GM21515 (cell line): Measurements from ENCODE around the gene A3GALT2.
"Not testable (repeated sequence)": the region's sequence is repeated elsewhere in the genome, so short reads cannot be mapped to it uniquely, and the experiment has no call there.

Source experiments
- ATAC-seq: cut with Tn5 transposase; IDR thresholded peaks from one replicate; pipeline ENCODE4 v1.9.1; 2021; ENCODE audit not compliant: unreplicated experiment

A3GALT2 gene

GRCh38 chr1:33317354-33317753, 3.5 kb downstream of the A3GALT2 start:
- no peak for ATAC-seq

DNA sequence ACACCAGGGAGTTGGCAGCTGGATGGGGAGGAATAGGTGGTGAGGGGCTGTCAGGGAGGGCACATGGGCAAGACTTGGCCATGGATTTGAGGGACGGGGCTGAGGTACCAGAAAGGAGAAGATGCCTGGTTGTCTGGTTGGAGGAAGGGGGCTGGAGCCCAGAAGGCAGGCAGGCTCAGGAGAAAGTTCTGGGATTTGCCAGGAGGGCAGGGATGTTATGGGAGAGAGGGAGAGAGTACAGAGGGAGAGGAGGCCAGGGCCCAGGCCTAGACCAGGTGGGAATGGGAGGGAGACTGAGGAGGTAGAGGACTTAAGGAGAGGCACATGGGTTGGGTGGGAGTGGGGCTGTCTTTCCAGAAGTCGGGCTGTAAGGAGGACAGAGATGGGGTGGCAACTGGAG, 4.3 kb downstream of the A3GALT2 start:
- ATAC-seq: no peak

- ATAC-seq: no peak
Observed at GRCh38 chr1:33314416-33314815, 6.5 kb downstream of the A3GALT2 start.

GRCh38 chr1:33312413-33312749, 8.5 kb downstream of the A3GALT2 start:
- ATAC-seq: no peak

GRCh38 chr1:33311706-33312412, 9.0 kb downstream of the A3GALT2 start:
- ATAC-seq: no peak

DNA sequence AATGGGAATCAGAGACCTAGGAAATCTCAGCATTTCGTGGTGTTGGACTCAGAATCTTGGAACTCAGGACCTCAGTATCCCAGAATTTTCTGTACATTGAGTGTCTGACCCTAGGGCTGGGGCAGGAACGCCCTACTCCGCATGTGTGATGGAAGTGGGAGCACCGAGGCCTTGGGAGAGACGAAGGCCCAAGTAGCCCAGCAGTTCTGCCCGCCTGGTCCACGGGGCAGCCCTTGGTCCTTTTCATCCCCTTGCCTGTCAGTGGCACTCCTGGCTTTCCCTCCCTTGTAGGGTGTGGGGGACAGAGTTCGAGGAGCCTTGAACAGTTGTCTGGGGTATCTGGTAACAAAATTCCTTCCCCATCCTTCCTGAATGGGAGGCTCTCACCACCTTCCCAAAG, 10.2 kb downstream of the A3GALT2 start:
- no peak for ATAC-seq

DNA sequence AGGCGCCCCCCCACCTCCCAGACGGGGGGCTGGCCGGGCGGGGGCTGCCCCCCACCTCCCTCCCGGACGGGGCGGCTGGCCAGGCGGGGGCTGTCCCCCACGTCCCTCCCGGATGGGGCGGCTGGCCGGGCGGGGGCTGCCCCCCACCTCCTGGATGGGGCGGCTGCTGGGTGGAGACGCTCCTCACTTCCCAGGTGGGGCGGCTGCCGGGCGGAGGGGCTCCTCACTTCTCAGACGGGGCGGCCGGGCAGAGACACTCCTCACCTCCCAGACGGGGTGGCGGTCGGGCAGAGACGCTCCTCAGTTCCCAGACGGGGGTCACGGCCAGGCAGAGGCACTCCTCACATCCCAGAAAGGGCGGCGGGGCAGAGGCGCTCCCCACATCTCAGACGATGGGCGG, 11.5 kb downstream of the A3GALT2 start:
- ATAC-seq: not testable (repeated sequence)

GRCh38 chr1:33307494-33307864, 13.4 kb downstream of the A3GALT2 start:
- ATAC-seq: no peak

DNA sequence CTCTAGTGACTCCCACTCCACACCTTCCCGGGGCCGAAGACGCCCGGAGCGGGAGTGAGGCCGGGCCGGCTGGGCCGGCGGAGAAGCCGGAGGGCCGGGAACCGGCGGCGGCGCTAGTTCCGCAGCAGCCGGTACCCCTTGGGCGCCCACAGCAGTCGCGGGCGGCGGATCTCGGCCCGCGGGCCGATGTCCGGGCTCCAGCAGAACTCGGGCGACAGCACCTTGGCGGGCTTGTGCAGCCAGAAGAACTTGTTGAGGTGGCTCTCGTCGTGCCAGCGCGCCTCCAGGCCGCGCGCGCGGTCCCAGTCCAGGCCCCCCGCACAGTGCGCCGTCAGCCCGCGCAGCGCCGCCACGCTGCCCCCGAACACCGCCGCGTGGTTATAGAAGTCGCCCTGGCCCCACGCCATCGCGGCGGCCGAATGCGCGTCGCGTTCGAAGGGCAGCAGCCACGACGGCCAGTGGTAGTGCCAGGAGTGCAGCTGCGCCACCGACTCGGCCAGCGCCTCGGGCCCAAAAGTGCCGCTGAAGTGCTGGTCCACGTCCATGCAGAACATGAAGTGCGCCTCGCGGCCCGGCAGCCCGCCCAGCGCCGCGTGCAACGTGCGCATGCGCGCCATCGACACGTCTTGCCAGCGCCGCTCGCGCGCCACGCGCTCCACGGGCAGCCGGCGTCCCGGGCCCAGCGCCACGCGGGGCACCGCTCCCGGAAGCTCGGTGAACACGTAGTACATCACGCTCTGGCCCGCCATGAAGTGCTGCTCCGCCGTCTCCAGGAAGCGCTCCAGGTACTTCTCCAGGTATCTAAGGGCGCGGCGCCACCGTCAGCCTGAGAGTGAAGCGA, 14.0 kb downstream of the A3GALT2 start:
- ATAC-seq: no peak

- no peak for ATAC-seq
Observed at GRCh38 chr1:33305816-33306652, 14.9 kb downstream of the A3GALT2 start.

DNA sequence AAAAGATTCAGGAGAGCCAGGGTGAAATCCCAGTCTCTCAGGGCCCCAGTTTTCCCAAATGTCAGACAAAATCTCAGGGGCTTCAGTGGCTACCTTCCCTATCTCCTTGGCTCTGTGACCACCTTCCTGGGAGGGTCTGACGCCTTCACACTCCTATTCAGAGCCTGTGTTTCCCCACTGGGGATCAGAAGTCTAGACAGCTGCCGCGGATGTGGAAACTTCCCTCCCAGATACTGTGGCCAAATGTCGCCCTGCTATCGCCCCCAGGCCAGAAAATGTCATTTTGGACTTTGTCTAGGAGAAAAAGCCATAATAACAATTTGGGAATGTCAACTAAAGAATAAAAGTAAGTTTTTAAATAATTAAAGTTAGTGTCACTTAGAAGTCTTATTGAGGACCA, 15.9 kb downstream of the A3GALT2 start:
- ATAC-seq: no peak

- no peak for ATAC-seq
Observed at GRCh38 chr1:33302325-33302724, 18.6 kb downstream of the A3GALT2 start.

- no peak for ATAC-seq
Observed at GRCh38 chr1:33301273-33301984, 19.5 kb downstream of the A3GALT2 start.

DNA sequence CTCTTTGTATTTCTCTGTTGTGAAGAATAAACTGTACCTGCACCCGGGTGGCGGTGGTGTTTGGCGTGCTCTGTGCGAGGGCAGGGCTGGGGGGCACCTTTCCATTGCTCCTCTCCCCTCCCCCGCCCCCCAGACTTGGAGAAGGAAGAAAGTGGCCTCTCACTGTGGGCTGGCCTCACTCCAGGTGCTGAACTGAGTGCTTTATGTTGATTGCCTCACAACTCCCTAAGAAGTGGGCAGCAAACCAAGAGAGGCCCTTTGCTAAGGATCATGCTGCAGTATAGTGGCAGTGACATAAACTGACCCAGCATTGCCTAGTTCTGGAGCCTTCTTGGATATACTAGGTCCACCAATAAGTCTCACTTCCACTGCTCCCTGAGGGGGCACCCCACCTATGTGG, 20.2 kb downstream of the A3GALT2 start:
- ATAC-seq: no peak

DNA sequence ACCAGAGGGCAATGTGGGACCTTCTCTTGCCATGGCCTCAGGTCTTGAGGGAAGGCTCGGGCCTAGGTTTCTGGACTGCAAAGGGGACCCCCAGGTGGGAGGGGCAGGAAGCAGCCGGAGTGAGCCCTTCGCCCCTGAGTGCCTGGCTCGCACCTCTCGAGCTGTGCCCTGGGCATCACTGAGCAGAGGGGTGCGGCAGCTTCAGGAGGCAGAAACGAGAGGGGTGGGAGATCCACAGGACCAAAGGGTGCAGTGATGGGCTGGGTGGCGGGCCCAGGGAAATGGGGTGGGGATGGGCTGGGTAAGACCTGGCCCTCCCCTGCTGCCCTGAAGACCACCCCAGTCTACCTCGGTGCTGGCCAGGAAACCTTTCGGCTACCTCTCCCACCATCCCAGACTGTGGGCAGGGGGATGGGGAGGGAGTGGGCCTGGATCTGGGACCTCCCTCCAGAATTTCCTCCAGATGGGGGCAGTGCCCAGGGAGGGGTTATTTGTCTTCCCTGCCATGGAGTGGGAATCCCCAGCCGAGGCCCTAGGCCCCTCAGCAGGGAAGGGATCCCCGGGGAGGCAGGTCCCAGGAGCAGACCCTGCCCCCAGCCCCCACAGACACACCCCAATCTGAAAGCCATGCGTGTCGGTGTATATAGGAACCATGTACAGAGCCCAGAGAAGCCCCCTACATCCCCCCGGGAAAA, 21.3 kb downstream of the A3GALT2 start:
- no peak for ATAC-seq

DNA sequence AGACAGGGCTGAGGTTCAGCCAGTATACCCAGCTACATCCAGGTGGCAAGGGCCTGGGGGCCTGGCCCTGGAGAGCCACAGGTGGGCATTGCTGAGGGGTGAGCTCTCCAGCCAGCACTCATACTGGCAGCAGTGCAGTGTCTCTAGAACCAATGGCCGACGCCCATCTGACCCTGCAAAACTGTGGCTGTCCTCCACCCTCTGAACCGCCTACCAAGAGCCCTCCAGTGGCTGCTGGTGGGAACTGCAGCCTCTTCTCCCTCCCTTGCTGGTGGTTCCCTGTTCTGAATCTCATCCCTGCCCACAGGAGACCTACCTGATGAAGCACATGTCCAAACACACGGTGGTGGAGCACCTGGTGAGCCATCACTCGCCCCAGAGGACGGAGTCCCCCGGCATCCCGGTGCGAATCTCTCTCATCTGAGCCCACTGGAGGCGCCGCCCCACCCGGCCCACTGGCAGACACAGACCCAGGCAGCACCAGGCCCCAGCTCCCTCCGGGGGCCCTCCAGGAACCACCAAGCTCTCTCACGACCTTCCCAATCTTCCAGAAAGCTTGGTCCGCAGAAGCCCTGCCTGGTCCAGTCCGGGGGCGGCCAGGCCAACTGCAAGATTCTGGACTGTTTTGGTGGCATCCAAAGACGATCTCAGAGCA, 22.1 kb downstream of the A3GALT2 start:
- no peak for ATAC-seq

DNA sequence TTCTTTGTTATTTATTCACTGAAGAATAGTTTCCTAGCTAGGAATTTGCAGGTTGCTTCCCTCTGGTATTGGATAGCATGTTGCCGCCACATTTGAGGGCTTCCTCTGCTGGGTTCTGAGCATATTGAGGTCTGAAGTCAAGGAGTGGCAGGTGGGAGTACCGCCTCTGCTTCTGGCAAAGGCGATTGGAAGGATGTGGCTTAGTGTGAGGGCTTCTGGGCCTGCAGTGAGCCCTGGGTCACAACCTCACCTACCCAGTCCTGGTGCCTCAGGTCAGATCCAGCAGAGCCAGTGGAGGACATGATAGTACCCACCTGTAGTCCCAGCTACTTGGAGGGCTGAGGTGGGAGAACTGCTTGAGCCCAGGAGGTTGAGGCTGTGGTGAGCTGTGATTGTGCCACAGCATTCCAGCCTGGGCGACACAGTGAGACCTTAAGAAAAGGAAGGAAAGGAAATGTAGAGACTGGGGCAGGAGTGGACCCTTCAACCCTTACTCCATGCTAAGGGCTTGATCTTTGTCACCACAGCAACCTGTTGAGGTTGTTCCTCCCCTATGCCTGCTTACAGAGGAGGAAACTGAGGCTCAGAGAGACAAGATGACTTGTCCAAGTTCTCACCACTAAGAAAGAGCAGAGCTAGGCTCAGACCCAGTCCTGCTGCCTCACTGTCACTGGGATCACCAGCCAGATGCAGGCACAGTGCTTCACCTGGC, 22.8 kb downstream of the A3GALT2 start:
- ATAC-seq: no peak

- no peak for ATAC-seq
Observed at GRCh38 chr1:33296824-33297223, 24.1 kb downstream of the A3GALT2 start.

- no peak for ATAC-seq
Observed at GRCh38 chr1:33296082-33296458, 24.8 kb downstream of the A3GALT2 start.
